GM12872 (cell line): Measurements from ENCODE around the gene ALPL.

Experiments
- CTCF ChIP-seq: IDR thresholded peaks from 3 replicates; pipeline ENCODE4 v1.5.1; 2011; ENCODE audit warnings: low read depth, mild to moderate bottlenecking, low read length, moderate library complexity; ENCODE audit not compliant: insufficient read depth

ALPL gene

GRCh38 chr1:21573475-21573874 is 64.3 kb downstream of the ALPL start:
- no peak for TF ChIP-seq CTCF

- TF ChIP-seq CTCF: peak; percentile 39; the same call in 2 of the 3 replicates
Measured at GRCh38 chr1:21573971-21574465, 64.8 kb downstream of the ALPL start.

- no peak for TF ChIP-seq CTCF
Measured at GRCh38 chr1:21574466-21575151, 65.4 kb downstream of the ALPL start.

- no peak for TF ChIP-seq CTCF
Measured at GRCh38 chr1:21575351-21575942, 66.2 kb downstream of the ALPL start.

GRCh38 chr1:21576031-21576797 is 67.0 kb downstream of the ALPL start:
- TF ChIP-seq CTCF: no peak

- no peak for TF ChIP-seq CTCF
Measured at GRCh38 chr1:21576798-21577187, 67.6 kb downstream of the ALPL start.

GRCh38 chr1:21577324-21577723 is 68.1 kb downstream of the ALPL start:
- no peak for TF ChIP-seq CTCF
